Lung (tissue), 12 donors: ENCODE data around the gene SYCE1L. TPM values are rescaled to one million over a fixed set of nuclear protein-coding genes. Genes with fewer than 3 reads are reported as not detected.

Experiments
- ATAC-seq: fragments of 200-7000 bp; cut with Tn5 transposase; one replicate; pipeline ENCODE4 v1.9.1; 2020; ENCODE audit warnings: moderate number of reproducible peaks; ENCODE audit not compliant: insufficient read depth, low FRiP score
- DNase-seq, 3 donors: peaks; one replicate each; pipeline ENCODE4 v3.0.0-alpha.2; 2013 to 2017
- H3K27ac ChIP-seq, 2 donors: one replicate each; pipeline ENCODE4 v1.5.1; 2013; ENCODE audit warnings: mild to moderate bottlenecking in 2 of 2, moderate library complexity in 2 of 2, control low read depth in 1 of 2, inconsistent platforms in 1 of 2, low read depth in 1 of 2, low read length in 1 of 2
- H3K27me3 ChIP-seq, 3 donors: one replicate each; pipeline ENCODE4 v1.5.1; 2013; ENCODE audit warnings: low read length in 2 of 3; ENCODE audit not compliant: control insufficient read depth in 3 of 3, insufficient read depth in 3 of 3
- H3K36me3 ChIP-seq, 4 donors: one replicate each; pipeline ENCODE4 v1.5.1; 2013; ENCODE audit warnings: low read length in 4 of 4, mild to moderate bottlenecking in 1 of 4, moderate library complexity in 1 of 4; ENCODE audit not compliant: control insufficient read depth in 4 of 4, insufficient read depth in 4 of 4
- H3K4me1 ChIP-seq, 5 donors: one replicate each; pipeline ENCODE4 v1.5.1; 2013; ENCODE audit warnings: low read length in 5 of 5, mild to moderate bottlenecking in 2 of 5, moderate library complexity in 1 of 5; ENCODE audit not compliant: control insufficient read depth in 5 of 5, insufficient read depth in 5 of 5
- H3K4me3 ChIP-seq: one replicate; pipeline ENCODE4 v1.5.1; 2013; ENCODE audit warnings: mild to moderate bottlenecking, control low read depth, moderate library complexity
- H3K9ac ChIP-seq, 2 donors: one replicate each; pipeline ENCODE4 v1.5.1; 2013; ENCODE audit warnings: low read length in 2 of 2, control low read depth in 1 of 2; ENCODE audit not compliant: insufficient read depth in 1 of 2
- H3K9me3 ChIP-seq, 4 donors: one replicate each; pipeline ENCODE4 v1.5.1; 2013; ENCODE audit warnings: low read length in 3 of 4, mild to moderate bottlenecking in 1 of 4, moderate library complexity in 1 of 4; ENCODE audit not compliant: control insufficient read depth in 4 of 4, insufficient read depth in 3 of 4
- CTCF ChIP-seq: IDR thresholded peaks from 2 replicates; pipeline ENCODE4 v1.5.1; 2012; ENCODE audit warnings: mild to moderate bottlenecking; ENCODE audit errors: control extremely low read depth, extremely low read depth
- WGBS, 2 donors: extraction: QIAGEN DNeasy Blood & Tissue Kit; methylation state at CpG; one replicate each; pipeline ENCODE4 v1.1.7; 2013; 5-methylcytosine and 5-hydroxymethylcytosine counted together
- polyA plus RNA-seq, 2 donors: library from polyadenylated mRNA; stranded (reverse); fragments of 200-250 nt; gene quantifications; one replicate each; pipeline ENCODE4 v1.2.1, GENCODE V29; 2013
- total RNA-seq, 2 donors: library from RNA; depleted of rRNA in 1 of 2; stranded (reverse); fragments of >200 nt in 1 of 2; gene quantifications; one replicate each; pipeline ENCODE4 v1.2.1, GENCODE V29; 2014 to 2021
- donor health status: control.
- donor health status: control.
- donor health status: Bipolar disorder and iron deficiency.
- donor health status: healthy.
- donor health status: DM: yes; HTN: yes; CAD: no.

SYCE1L gene
- total and polyA plus RNA-seq, 4 donors, result 1.4 to 6.9 (median 4.0) TPM; not detected in 1

DNA sequence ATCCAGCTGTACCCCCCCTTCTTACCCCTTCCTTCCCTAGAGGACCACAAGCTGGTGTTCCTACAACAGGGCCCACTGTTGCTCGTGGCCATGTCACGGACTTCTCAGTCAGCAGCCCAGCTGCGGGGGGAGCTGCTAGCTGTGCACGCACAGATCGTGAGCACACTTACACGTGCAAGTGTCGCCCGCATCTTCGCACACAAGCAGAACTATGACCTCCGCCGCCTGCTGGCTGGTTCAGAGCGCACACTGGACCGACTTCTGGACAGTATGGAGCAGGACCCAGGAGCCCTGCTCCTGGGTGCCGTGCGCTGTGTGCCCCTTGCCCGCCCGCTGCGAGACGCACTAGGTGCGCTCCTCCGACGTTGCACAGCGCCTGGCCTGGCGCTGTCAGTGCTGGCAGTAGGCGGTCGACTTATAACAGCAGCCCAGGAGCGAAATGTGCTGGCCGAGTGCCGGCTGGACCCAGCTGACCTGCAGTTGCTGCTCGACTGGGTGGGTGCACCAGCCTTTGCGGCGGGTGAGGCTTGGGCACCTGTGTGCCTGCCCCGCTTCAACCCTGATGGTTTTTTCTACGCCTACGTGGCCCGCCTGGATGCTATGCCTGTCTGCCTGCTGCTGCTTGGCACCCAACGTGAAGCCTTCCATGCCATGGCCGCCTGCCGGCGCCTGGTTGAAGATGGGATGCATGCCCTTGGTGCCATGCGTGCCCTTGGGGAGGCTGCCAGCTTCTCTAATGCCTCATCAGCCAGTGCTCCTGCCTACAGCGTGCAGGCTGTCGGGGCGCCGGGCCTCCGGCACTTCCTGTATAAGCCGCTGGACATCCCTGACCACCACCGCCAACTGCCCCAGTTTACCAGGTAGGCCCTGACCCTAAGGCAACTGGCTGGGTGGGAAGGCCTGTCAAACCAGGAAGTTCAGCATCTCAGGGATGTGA is 4.6 kb upstream of the SYCE1L start:
- Histone ChIP-seq H3K27ac (no peak overlapping the region), H3K27me3 (no peaks in the 10 kb centered on the region), H3K4me3 (no peak overlapping the region), H3K36me3 (peaks cover 15 to 50% (median 20%) of the 10 kb centered on the region in 4 donors), H3K9ac (no peak overlapping the region), H3K4me1 (peaks cover 0 to 10% (median 9%) of the 10 kb centered on the region in 5 donors), H3K9me3 (no peaks in the 10 kb centered on the region)
- ATAC-seq (no peak), DNase-seq (no peak)
- WGBS, 2 donors, result 97 to 98% methylated on average over 48 of the region's 48 CpGs
- TF ChIP-seq CTCF, result no peak

- ATAC-seq, result no peak
- Histone ChIP-seq H3K27ac (no peak overlapping the region), H3K4me3 (no peak overlapping the region), H3K9ac (no peak overlapping the region), H3K36me3 (peaks cover 15 to 50% (median 20%) of the 10 kb centered on the region in 4 donors), H3K9me3 (no peaks in the 10 kb centered on the region), H3K4me1 (peaks cover 0 to 10% (median 9%) of the 10 kb centered on the region in 5 donors), H3K27me3 (no peaks in the 10 kb centered on the region)
- no peak for TF ChIP-seq CTCF
- 91 to 93% methylated on average over 8 of the region's 8 CpGs for WGBS, 2 donors
- no peak for DNase-seq
These were observed 3.8 kb upstream of the SYCE1L start for GRCh38 chr16:77195411-77195810.

- ATAC-seq (no peak), DNase-seq (no peak)
- Histone ChIP-seq H3K4me3 (no peak overlapping the region), H3K9me3 (no peaks in the 10 kb centered on the region), H3K36me3 (peaks cover 15 to 50% (median 20%) of the 10 kb centered on the region in 4 donors), H3K27me3 (no peaks in the 10 kb centered on the region), H3K9ac (no peak overlapping the region), H3K4me1 (peaks cover 0 to 4% (median 0%) of the 10 kb centered on the region in 5 donors), H3K27ac (no peak overlapping the region)
- no peak for TF ChIP-seq CTCF
- 98 to 100% methylated on average over 2 of the region's 2 CpGs for WGBS, 2 donors
These were observed 1.5 kb upstream of the SYCE1L start for GRCh38 chr16:77197747-77198146.
